K562 (cell line): ENCODE results near the gene SMARCD2. TPM values are rescaled to one million over a fixed set of nuclear protein-coding genes. Genes with fewer than 3 reads are reported as not detected.

Source experiments
- CXXC5 ChIP-seq: fragments of 250-450 bp; sonication (Bioruptor Pico); IDR thresholded peaks from 2 replicates; pipeline ENCODE4 v1.8.0; 2022; ENCODE audit warnings: inconsistent platforms, mild to moderate bottlenecking, moderate library complexity
- DPF2 ChIP-seq: fragments of 450-650 bp; IDR thresholded peaks from 2 replicates; pipeline ENCODE4 v1.6.1; 2016
- HNRNPH1 ChIP-seq: fragments of 200-400 bp; formaldehyde crosslinking; optimal IDR thresholded peaks from 2 replicates; pipeline ENCODE3; 2017; ENCODE audit warnings: low read depth, mild to moderate bottlenecking, low read length, moderate library complexity
- KLF13 ChIP-seq: fragments of 450-650 bp; IDR thresholded peaks from 2 replicates; pipeline ENCODE4 v1.6.1; 2016; ENCODE audit warnings: missing genetic modification characterization, low read depth, mild to moderate bottlenecking, missing compliant biosample characterization, moderate library complexity, borderline replicate concordance
- MXI1 ChIP-seq: IDR thresholded peaks from 2 replicates; pipeline ENCODE4 v1.6.1; 2011; ENCODE audit warnings: low read depth, mild to moderate bottlenecking, improper control_type of control experiment, low read length
- NCOA1 ChIP-seq: fragments of 450-650 bp; IDR thresholded peaks from 2 replicates; pipeline ENCODE4 v1.6.1; 2016; ENCODE audit warnings: low read depth
- PTRF ChIP-seq: fragments of 450-650 bp; IDR thresholded peaks from 2 replicates; pipeline ENCODE4 v1.6.1; 2016; ENCODE audit warnings: mild to moderate bottlenecking, missing genetic modification characterization, missing compliant biosample characterization
- SIN3A ChIP-seq, 2 experiments: fragments of 150-350 bp in 1 of 2; IDR thresholded peaks; 2 replicates each; pipeline ENCODE4 v1.6.1; 2011 to 2016; ENCODE audit warnings: borderline replicate concordance in 2 of 2, low read depth in 2 of 2, low read length in 2 of 2, mild to moderate bottlenecking in 2 of 2, moderate library complexity in 2 of 2; ENCODE audit not compliant: control insufficient read depth in 1 of 2
- TAL1 ChIP-seq: fragments of 450-650 bp; IDR thresholded peaks from 2 replicates; pipeline ENCODE4 v1.6.1; 2016; ENCODE audit warnings: mild to moderate bottlenecking
- TFAM ChIP-seq: fragments of 250-450 bp; sonication (Bioruptor Pico); conservative IDR thresholded peaks from 2 replicates; pipeline ENCODE4 v1.5.0; 2021; ENCODE audit warnings: mild to moderate bottlenecking, moderate library complexity
- ZNF347 ChIP-seq: fragments of 450-650 bp; formaldehyde crosslinking; IDR thresholded peaks from 2 replicates; pipeline ENCODE4 v1.4.0; 2020; ENCODE audit warnings: low read depth, mild to moderate bottlenecking, moderate library complexity
- ZNF511 ChIP-seq: sonication (generic); formaldehyde crosslinking; IDR thresholded peaks from 2 replicates; pipeline ENCODE4 v1.8.0; 2022; ENCODE audit warnings: mild to moderate bottlenecking, missing genetic modification reagents
- ZNF644 ChIP-seq: fragments of 200-800 bp; sonication (Bioruptor generic); IDR thresholded peaks from 2 replicates; pipeline ENCODE4 v1.6.1; 2016; ENCODE audit warnings: low read depth, missing genetic modification characterization, missing compliant biosample characterization
- ZSCAN32 ChIP-seq: fragments of 450-650 bp; formaldehyde crosslinking; IDR thresholded peaks from 2 replicates; pipeline ENCODE4 v1.4.0; 2020; ENCODE audit warnings: mild to moderate bottlenecking, moderate library complexity
- polyA plus RNA-seq, 8 experiments: library from polyadenylated mRNA; depleted of rRNA in 4 of 8; stranded (reverse) in 5 of 8; unstranded in 3 of 8; fragments of >200 nt; fragmentation: Nextera tagmentation in 2 of 8; fragmentation: Illumina TruSeq in 1 of 8; extraction: Ambion mirVana in 2 of 8; extraction: Trizol in 1 of 8; gene quantifications; 2 replicates each; pipeline versions ENCODE4 v1.2.1 to v1.2.3, GENCODE V29; 2011 to 2014; ENCODE audit warnings: inconsistent platforms in 1 of 8, missing spikeins in 1 of 8
- total RNA-seq, 7 experiments: library from RNA; depleted of rRNA in 6 of 7; stranded (reverse); fragments of >200 nt in 6 of 7; fragmentation: Illumina TruSeq in 2 of 7; extraction: Trizol in 2 of 7; gene quantifications; 2 replicates each; pipeline versions ENCODE4 v1.2.1 to v1.2.3, GENCODE V29; 2011 to 2021; ENCODE audit warnings: low replicate concordance in 1 of 7
- TF ChIP-seq, protein P1 (sequence below), 2 experiments: IDR thresholded peaks; 2 replicates each; pipeline ENCODE4 v1.6.1; 2012; ENCODE audit warnings: improper control_type of control experiment in 2 of 2, low read depth in 2 of 2, low read length in 2 of 2, borderline replicate concordance in 1 of 2
- TF ChIP-seq, protein P2 (sequence below), 3 experiments: fragments of 200-800 bp in 1 of 3; sonication (Bioruptor generic) in 1 of 3; sonication (generic) in 1 of 3; formaldehyde crosslinking in 1 of 3; IDR thresholded peaks; 2 replicates each; pipeline versions ENCODE4 v1.6.1 to v1.8.0; 2016 to 2022; ENCODE audit warnings: mild to moderate bottlenecking in 2 of 3, missing compliant biosample characterization in 2 of 3, missing genetic modification characterization in 2 of 3, missing genetic modification reagents in 1 of 3

Gene SMARCD2
- total and polyA plus RNA-seq, 9 of the 15 experiments (the other 6 are each of a cell fraction or from before 2014, with no cell fraction given): 1.7 to 114 (median 90.3) TPM

DNA sequence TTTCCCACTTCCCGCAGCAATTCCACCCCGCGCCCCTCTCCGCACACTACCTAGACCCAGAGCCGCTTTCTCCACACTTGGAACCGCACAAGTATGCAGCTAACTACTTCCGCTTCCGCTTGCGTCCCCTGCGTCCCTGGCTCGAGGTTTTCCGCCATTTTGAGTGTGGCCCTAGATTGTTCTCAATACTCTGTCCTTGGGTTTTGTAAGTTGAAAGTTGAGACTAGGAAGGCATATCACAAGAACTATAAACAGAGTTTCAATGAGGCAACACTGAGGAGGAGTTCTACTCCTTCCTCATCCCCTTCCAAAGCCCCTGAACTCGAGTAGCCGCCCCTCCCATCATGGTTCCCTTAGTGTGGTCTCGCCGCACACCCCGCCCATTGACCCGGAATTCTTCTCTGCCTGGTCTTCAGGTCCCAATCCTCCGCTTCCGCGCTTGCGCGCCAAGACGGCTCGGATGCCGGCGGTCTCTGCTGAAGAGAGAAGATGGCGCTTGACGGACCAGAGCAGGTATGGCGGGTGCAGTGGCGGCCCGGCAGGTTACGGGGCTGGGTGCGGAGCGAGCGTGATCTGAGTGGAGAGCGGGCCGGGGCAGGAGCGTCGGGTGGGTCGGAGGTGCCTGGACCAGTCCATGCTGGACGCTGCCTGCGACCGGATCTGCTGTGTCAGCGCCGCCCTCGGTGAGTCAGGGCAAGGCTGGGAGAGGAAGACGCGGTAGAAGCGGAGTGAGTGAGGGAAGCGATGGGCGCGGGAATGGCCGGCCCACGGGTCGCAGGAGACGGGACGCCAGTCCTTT is 15.3 kb downstream of the SMARCD2 start, which contains the start of the genes FTSJ3 and PSMC5 (continued):
- TF ChIP-seq, protein P1, sequence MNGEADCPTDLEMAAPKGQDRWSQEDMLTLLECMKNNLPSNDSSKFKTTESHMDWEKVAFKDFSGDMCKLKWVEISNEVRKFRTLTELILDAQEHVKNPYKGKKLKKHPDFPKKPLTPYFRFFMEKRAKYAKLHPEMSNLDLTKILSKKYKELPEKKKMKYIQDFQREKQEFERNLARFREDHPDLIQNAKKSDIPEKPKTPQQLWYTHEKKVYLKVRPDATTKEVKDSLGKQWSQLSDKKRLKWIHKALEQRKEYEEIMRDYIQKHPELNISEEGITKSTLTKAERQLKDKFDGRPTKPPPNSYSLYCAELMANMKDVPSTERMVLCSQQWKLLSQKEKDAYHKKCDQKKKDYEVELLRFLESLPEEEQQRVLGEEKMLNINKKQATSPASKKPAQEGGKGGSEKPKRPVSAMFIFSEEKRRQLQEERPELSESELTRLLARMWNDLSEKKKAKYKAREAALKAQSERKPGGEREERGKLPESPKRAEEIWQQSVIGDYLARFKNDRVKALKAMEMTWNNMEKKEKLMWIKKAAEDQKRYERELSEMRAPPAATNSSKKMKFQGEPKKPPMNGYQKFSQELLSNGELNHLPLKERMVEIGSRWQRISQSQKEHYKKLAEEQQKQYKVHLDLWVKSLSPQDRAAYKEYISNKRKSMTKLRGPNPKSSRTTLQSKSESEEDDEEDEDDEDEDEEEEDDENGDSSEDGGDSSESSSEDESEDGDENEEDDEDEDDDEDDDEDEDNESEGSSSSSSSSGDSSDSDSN (IDR thresholded peaks at IDR 0.05; ENCODE audit: borderline replicate concordance in 1 of 2, low read depth in 2 of 2, low read length in 2 of 2): peak; percentile 60 to 96; a peak in 3 of 4 replicates
- TF ChIP-seq ZNF644 (tag) (0 out of 2 replicates have a peak, but pooled peaks have one; percentile 60), ZNF347 (CRISPR knock-in tag) (no peak), MXI1 (no peak), ZSCAN32 (CRISPR knock-in tag) (no peak), KLF13 (tag) (no peak), TFAM (no peak), CXXC5 (CRISPR knock-in tag) (peak; percentile 71), HNRNPH1 (no peak), TAL1 (no peak), ZNF511 (CRISPR knock-in tag) (0 out of 2 replicates have a peak, but pooled peaks have one; percentile 84), NCOA1 (peak; percentile 50; the same call in 1 of the 2 replicates), DPF2 (peak; percentile 31; the same call in 1 of the 2 replicates), SIN3A (IDR thresholded peaks at IDR 0.05; ENCODE audit: borderline replicate concordance in 2 of 2, control insufficient read depth in 1 of 2, low read depth in 2 of 2, low read length in 2 of 2) (peak; percentile 68 to 93), PTRF (tag) (no peak)
- TF ChIP-seq, protein P2, sequence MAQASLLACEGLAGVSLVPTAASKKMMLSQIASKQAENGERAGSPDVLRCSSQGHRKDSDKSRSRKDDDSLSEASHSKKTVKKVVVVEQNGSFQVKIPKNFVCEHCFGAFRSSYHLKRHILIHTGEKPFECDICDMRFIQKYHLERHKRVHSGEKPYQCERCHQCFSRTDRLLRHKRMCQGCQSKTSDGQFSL (CRISPR knock-in tag; IDR thresholded peaks at IDR 0.05): peak; percentile 77; the same call in 1 of the 2 replicates
- TF ChIP-seq, protein P2 (tag; IDR thresholded peaks at IDR 0.05): peak in 1 of 2 experiments; percentile 16; a peak in 1 of 4 replicates
